ENCODE measurements around the gene SORBS2. TPM values are rescaled to one million over a fixed set of nuclear protein-coding genes. Genes with fewer than 3 reads are reported as not detected.

SORBS2 gene
- total RNA-seq, 3 donors from 2014 or later, result 44.9 to 416 (median 53.7) TPM

- peak; percentile 67 for ATAC-seq
- H3K4me3 ChIP-seq, result no peak overlapping the region
- peak; percentile 21 to 65 (median 33) for DNase-seq
- no peaks in the 10 kb centered on the region for H3K36me3 ChIP-seq (ENCODE audit: low read depth)
- intact Hi-C loops (cut with DNase I, micrococcal nuclease), result no loop called here
- TF ChIP-seq CTCF (IDR thresholded peaks at IDR 0.05), result no peak
- no peaks in the 10 kb centered on the region for H3K4me1 ChIP-seq (ENCODE audit: low read depth)
- H3K9me3 ChIP-seq, result peaks cover 3% of the 10 kb centered on the region
These were observed 244.3 kb downstream of the SORBS2 start for GRCh38 chr4:185567381-185568376.

GRCh38 chr4:185566972-185567371 lies 245.0 kb downstream of the SORBS2 start:
- DNase-seq (no peak), ATAC-seq (peak; percentile 66)
- peaks cover 3% of the 10 kb centered on the region for H3K9me3 ChIP-seq

GRCh38 chr4:185566425-185566824 lies 245.6 kb downstream of the SORBS2 start:
- DNase-seq (no peak), ATAC-seq (no peak)
- TF ChIP-seq CTCF (IDR thresholded peaks at IDR 0.05), result no peak
- H3K4me1 ChIP-seq (ENCODE audit: low read depth), result no peaks in the 10 kb centered on the region
- H3K36me3 ChIP-seq (ENCODE audit: low read depth), result no peaks in the 10 kb centered on the region
- intact Hi-C loops (cut with DNase I, micrococcal nuclease), result no loop called here
- peaks cover 3% of the 10 kb centered on the region for H3K9me3 ChIP-seq
- H3K4me3 ChIP-seq, result no peak overlapping the region

More at GRCh38 chr4:185566972-185567371, 245.0 kb downstream of the SORBS2 start:
- Histone ChIP-seq H3K4me3 (no peak overlapping the region), H3K4me1 (ENCODE audit: low read depth) (no peaks in the 10 kb centered on the region), H3K36me3 (ENCODE audit: low read depth) (no peaks in the 10 kb centered on the region)
- no peak for TF ChIP-seq CTCF (IDR thresholded peaks at IDR 0.05)
- intact Hi-C loops (cut with DNase I, micrococcal nuclease), result no loop called here

- no peaks in the 10 kb centered on the region for H3K4me1 ChIP-seq (ENCODE audit: low read depth)
- peaks cover 3% of the 10 kb centered on the region for H3K9me3 ChIP-seq
- DNase-seq, result no peak
- no peak for ATAC-seq
- TF ChIP-seq CTCF (IDR thresholded peaks at IDR 0.05), result no peak
- intact Hi-C loops (cut with DNase I, micrococcal nuclease), result no loop called here
- H3K4me3 ChIP-seq, result no peak overlapping the region
- H3K36me3 ChIP-seq (ENCODE audit: low read depth), result no peaks in the 10 kb centered on the region
These were observed 246.3 kb downstream of the SORBS2 start for GRCh38 chr4:185565696-185566095.

DNA sequence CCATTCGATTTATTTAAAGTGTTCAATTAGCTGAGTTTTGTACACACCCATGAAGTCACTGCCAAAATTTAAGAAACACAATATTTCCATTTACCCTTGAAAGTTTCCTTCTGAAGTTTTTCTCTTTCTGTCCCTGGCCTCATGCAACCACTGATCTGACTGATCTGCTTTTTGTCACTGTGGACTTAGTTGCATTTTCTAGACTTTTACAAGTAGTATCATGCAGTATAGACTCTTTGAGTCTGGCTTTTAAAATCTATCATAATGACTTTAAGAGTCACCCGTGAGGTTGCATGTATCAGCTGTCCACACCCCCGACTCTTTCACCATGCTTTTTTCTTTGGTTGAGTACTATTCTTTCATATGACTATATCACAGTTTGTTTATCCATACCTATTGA lies 247.6 kb downstream of the SORBS2 start:
- H3K36me3 ChIP-seq (ENCODE audit: low read depth), result no peaks in the 10 kb centered on the region
- ATAC-seq, result no peak
- TF ChIP-seq CTCF (IDR thresholded peaks at IDR 0.05), result no peak
- peaks cover 3% of the 10 kb centered on the region for H3K9me3 ChIP-seq
- intact Hi-C loops (cut with DNase I, micrococcal nuclease), result no loop called here
- H3K4me3 ChIP-seq, result no peak overlapping the region
- DNase-seq, result no peak
- H3K4me1 ChIP-seq (ENCODE audit: low read depth), result no peaks in the 10 kb centered on the region

All from mucosa of descending colon (tissue), 3 donors.